DLD1 (cell line): ENCODE data around the gene SLC24A5.

Experiments used
- in situ Hi-C: cut with HindIII; loops from 2 replicates; pipeline ENCODE4 v1.10.0; 2017; ENCODE audit warnings: low sequenced_read_pairs

SLC24A5 gene

GRCh38 chr15:48185529-48185928, 64.7 kb downstream of the SLC24A5 start:
- in situ Hi-C loops = no loop called here

DNA sequence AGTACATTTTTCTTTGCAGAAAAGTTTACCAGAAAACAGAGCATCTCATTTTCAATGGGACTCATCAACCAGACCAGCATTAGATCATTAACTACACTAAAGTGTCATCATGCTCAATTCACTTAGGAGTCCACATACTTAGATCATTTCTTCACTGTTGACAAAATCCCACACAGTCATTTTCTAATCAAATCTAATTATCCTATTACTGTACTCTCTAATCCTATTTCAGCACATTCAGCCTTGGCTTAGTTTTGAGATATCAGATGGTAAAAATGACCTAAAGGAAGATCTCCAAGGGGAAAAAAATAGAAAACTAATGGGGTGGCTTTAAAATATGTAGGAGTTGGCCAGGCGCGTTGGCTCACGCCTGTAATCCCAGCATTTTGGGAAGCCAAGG, 65.5 kb downstream of the SLC24A5 start:
- in situ Hi-C loops = no loop called here

GRCh38 chr15:48190932-48191573, 70.3 kb downstream of the SLC24A5 start:
- in situ Hi-C loops = no loop called here

DNA sequence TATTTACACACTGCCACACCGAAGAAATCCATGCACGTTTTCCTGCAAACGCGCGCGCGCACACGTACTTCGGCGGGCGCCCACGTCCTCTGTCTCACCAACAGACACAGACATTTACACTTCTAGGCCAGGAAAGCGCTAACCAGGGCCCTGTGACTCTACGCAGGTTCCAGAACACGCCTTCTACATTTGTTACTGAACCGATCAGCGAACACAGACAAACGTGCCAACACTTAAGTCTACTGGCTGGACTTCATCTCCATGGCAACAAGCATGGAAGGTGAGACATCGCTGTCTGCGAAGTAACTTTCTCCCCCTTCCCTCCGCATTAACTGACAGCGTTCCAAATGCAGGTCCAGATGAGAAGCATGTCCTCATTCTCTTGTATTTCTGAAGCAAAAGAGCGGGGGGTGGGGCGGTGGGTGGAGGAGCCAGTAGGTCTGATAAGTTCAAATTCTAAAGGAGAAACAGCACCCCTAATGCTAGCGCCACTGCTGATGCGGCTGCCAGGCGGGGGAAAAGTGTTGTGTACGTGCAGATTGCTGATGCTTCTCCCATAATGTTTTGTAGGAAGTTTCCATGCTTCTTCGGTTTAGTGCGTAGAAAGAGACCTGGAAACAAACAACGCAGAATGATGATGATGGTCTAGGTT, 70.9 kb downstream of the SLC24A5 start, which contains the start of gene CTXN2:
CTXN2 (plus strand) TSS at position 92 of the 652 bp plus-strand sequence. CDS start 9,636 bp downstream, outside the sequence.
- in situ Hi-C loops = no loop called here
